Measurements from ENCODE around the gene PLEKHG2.
A peak's percentile ranks its signal among the peaks of the same experiment; 100 is the strongest.

The PLEKHG2 gene

DNA sequence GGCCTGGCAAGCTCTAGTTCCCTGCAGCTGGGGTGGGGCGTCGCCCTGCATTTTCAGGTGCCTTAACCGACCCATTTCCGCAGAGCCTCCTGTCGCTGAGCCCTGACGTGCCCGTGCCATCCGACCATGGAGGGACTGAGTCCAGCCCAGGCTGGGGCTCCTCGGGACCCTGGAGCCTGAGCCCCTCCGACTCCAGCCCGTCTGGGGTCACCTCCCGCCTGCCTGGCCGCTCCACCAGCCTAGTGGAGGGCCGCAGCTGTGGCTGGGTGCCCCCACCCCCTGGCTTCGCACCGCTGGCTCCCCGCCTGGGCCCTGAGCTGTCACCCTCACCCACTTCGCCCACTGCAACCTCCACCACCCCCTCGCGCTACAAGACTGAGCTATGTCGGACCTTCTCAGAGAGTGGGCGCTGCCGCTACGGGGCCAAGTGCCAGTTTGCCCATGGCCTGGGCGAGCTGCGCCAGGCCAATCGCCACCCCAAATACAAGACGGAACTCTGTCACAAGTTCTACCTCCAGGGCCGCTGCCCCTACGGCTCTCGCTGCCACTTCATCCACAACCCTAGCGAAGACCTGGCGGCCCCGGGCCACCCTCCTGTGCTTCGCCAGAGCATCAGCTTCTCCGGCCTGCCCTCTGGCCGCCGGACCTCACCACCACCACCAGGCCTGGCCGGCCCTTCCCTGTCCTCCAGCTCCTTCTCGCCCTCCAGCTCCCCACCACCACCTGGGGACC, 4.6 kb upstream of the PLEKHG2 start:
- DNase-seq, result no peak

- DNase-seq, result peak in 2 of 3 experiments; percentile 30 to 45
Observed at GRCh38 chr19:39408392-39409207, 3.9 kb upstream of the PLEKHG2 start.

DNA sequence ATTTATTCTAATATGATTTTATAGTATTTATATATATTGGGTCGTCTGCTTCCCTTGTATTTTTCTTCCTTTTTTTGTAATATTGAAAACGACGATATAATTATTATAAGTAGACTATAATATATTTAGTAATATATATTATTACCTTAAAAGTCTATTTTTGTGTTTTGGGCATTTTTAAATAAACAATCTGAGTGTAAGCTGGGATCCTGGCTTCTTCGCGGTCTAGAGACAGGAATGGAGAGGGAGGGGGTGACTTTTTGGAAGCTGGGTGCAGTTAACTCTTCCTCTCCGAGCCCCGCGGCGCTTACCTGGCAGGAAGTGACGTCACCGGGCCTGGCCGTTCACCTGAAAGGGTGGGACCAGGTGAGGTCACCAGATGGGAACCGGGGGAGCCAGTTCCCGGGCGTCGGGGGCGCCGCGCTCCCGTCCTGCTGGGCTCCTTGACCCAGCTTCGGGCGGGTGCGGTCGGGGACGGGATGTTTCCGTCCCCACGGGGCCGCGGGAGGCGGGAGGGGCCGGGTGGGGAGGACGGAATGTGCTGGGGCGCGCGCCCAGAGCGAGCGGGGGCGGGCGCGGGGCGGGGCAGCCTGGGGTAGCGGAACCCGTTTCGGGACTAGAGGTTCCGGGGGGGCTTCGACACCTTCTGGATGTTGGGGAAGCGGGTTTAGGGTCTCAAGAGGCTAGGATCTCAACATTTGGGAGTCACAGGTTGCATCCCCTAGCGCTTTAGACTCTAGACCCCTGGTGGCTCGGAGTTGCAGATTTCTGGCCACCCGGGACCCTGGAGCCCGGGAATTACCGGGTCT, 3.1 kb upstream of the PLEKHG2 start:
- DNase-seq, result peak; percentile 85 to 96 (median 92)

DNA sequence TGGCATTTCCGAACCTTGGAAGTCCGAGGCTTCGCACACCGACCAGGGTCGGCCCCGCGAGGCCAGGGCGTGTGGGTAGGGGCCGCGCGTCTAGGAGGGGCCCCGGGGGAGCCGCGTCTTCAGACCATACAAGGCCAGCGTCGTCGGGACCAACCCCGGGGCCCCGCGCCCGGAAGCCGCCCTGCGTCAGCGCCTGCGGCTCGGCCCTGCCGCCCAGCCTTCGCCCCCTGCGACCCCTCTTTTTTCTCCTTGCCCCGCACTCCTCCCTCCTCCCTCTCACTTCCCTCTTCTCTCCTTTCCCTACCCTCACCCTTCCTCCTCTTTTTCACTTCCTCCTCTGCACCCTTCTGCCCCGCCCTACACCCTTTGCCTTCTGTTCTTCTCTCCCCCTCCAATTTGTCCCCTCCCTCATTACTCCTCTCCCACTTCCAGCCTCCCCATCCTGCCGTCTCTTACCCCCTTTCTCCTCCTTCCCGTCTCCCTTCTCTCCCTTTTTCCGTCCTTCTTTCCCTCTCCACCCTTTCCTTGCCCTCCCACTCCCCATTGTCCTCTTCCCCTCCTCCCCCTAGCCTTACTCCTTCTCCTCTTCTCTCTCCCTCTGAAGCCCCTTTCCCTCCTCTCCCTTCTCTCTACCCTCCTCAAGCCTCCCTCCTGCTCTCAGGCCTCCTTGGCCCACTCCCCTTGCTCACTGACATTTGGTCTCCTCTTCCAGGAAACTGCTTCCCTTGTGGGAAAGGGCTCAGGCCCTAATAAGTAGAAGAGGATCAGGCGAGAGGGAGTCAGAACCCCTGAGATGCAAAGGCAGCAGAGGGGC, 2.2 kb upstream of the PLEKHG2 start:
- DNase-seq, result peak; percentile 42 to 68 (median 59)

- no peak for DNase-seq
Observed at GRCh38 chr19:39410831-39411080, 1.7 kb upstream of the PLEKHG2 start.

GRCh38 chr19:39411081-39411831, 1.2 kb upstream of the PLEKHG2 start:
- DNase-seq, result no peak

GRCh38 chr19:39411832-39412099, 703 bp upstream of the PLEKHG2 start:
- peak; percentile 90 to 97 (median 96) for DNase-seq

- DNase-seq, result peak in 1 of 3 experiments; percentile 67
Observed at GRCh38 chr19:39412867-39413271, 400 bp downstream of the PLEKHG2 start.

DNA sequence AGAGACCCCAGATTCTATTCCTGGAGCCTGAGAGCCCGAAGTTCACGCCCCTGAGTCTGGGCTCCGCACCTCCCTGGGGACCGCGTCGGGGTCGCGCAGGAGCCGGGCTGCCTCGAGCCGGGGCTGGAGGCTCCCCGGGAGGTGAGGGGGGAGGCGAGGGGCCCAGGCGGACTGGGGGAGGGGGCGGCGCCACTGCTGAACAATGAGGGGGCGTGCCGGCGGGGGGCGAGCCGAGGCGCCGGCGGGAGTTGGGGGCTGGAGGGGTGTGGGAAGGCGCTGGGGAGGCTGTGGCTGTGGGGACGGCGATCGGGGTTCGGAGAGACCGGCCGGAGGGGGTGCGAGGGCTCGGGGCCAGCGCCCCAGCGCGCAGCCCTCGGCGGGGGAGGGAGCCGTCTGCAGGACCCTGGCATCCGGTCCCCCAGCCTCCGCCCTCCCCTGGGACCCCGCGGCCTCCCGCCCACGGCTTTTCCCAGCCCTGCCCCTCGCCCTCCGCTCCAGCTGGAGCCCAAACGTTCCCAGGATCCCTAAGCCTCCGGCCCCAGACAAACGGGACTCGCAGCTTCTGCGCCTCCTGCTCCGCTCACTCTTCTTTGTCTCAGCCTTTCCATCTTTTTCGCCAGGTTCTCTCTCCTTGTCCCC, 922 bp downstream of the PLEKHG2 start:
- peak in 2 of 3 experiments; percentile 64 to 65 for DNase-seq

- DNase-seq, result peak in 1 of 3 experiments; percentile 37
Observed at GRCh38 chr19:39413911-39414608, 1.6 kb downstream of the PLEKHG2 start.

DNA sequence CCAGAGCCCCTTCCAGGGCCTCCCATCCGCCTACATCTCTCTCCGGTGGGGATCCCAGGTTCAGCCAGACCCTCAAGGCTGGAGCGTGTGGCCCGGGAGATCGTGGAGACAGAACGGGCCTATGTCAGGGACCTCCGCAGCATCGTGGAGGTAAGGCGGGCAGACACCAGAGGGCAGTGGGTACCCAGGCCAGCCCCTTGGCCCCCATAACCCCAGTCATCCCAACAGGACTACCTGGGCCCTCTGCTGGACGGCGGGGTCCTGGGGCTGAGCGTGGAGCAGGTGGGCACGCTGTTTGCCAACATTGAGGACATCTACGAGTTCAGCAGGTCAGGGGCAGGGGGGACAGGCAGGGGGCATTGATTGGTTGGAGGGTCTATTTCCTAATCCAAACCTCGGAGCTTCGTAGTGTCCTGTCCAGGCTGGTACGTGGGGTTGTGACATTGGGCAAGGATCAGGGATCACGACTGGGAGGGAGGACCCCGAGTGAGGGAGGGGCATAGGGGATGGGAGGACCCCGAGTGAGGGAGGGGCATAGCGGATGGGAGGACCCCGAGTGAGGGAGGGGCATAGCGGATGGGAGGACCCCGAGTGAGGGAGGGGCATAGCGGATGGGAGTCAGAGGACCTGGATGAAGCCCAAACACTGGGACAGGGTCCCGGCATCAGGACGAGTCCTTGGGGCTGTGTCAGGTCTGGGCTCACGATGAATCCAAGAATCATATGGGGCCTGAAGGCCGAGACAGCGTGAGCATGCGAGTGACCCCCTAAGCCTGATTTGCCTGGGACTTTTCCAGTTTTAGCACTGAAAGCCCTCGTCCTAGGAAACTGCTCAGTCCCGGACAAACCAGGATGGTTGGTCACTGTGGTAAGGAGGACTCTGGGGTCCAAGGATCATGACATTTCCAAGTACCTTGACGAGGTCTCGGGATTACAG, 2.9 kb downstream of the PLEKHG2 start:
- no peak for DNase-seq

GRCh38 chr19:39416152-39417120, 4.0 kb downstream of the PLEKHG2 start:
- DNase-seq, result no peak

- no peak for DNase-seq
Observed at GRCh38 chr19:39417463-39418181, 5.2 kb downstream of the PLEKHG2 start.

DNA sequence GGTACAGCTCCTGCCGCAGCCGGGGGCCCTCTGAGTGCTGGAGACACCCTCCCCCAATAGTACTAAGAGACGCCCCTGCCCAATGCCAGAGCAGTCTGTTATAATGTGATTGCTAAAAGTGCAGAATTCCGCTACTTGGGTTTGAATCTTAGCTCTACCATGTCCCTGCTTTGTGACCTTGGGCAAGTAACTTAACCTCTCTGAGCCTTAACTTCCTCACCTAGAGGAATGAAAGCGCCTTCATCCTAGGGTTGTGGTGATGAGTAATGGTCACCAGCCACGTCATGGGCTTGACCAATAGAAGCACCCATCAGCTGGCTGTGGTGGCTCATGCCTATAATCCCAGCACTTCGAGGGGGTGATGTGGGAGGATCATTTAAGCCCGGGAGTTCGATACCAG, 6.5 kb downstream of the PLEKHG2 start:
- no peak for DNase-seq

GRCh38 chr19:39420769-39421168, 8.3 kb downstream of the PLEKHG2 start:
- DNase-seq, result no peak

DNA sequence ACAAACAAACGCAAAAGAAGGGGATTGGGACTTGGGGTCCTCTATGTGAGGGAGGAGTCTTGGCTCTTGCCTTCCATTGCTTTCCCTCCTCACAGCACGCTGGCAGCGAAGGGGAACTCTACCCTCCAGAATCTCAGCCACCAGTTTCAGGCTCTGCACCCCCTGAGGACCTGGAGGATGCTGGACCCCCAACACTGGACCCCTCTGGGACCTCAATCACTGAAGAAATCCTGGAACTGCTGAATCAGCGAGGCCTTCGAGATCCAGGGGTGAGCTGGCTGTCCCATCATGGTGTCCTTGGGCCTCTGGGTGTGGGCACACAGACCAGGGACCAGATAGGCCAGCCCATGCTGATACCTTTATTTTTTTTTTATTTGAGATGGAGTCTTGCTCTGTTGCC, 9.6 kb downstream of the PLEKHG2 start:
- DNase-seq, result no peak

DNA sequence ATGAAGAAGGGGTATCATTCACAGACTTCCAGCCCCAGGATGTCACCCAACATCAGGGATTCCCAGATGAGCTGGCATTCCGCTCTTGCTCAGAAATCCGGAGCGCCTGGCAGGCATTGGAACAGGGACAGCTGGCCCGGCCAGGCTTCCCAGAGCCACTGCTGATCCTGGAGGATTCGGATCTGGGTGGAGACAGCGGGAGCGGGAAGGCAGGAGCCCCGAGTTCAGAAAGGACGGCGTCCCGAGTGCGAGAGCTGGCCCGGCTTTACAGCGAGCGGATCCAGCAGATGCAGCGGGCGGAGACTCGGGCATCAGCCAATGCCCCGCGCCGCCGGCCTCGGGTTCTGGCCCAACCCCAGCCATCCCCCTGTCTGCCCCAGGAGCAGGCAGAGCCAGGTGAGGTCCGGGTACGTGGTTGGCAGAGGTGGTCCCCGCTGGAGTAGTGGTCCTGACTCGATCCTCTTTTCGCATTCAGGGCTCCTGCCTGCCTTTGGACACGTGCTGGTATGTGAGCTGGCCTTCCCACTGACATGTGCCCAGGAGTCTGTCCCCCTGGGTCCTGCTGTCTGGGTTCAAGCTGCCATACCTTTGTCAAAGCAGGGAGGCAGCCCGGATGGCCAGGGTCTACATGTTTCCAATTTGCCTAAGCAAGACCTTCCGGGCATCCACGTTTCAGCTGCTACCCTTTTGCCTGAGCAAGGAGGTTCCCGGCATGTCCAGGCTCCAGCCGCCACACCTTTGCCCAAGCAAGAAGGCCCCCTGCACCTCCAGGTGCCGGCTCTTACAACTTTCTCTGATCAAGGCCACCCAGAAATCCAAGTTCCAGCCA, 11.0 kb downstream of the PLEKHG2 start:
- DNase-seq, result no peak

Data from NCI-H1417 (cell line).